Measurements from ENCODE around the gene CORO2B.

CORO2B gene

GRCh38 chr15:68609629-68610028, 30.8 kb downstream of the CORO2B start:
- no peak for DNase-seq (ENCODE audit: low read depth)

GRCh38 chr15:68610825-68611224, 32.0 kb downstream of the CORO2B start:
- no peak for DNase-seq (ENCODE audit: low read depth)

- DNase-seq (ENCODE audit: low read depth), result no peak
Observed at GRCh38 chr15:68612503-68612902, 33.7 kb downstream of the CORO2B start.

GRCh38 chr15:68612979-68613740, 34.4 kb downstream of the CORO2B start:
- DNase-seq (ENCODE audit: low read depth), result no peak

- no peak for DNase-seq (ENCODE audit: low read depth)
Observed at GRCh38 chr15:68614286-68615035, 35.7 kb downstream of the CORO2B start.

- no peak for DNase-seq (ENCODE audit: low read depth)
Observed at GRCh38 chr15:68615301-68615700, 36.5 kb downstream of the CORO2B start.

GRCh38 chr15:68615811-68616210, 37.0 kb downstream of the CORO2B start:
- no peak for DNase-seq (ENCODE audit: low read depth)

- DNase-seq (ENCODE audit: low read depth), result no peak
Observed at GRCh38 chr15:68616397-68616796, 37.6 kb downstream of the CORO2B start.

- no peak for DNase-seq (ENCODE audit: low read depth)
Observed at GRCh38 chr15:68617001-68617400, 38.2 kb downstream of the CORO2B start.

GRCh38 chr15:68617777-68618176, 39.0 kb downstream of the CORO2B start:
- no peak for DNase-seq (ENCODE audit: low read depth)

- no peak for DNase-seq (ENCODE audit: low read depth)
Observed at GRCh38 chr15:68618394-68618793, 39.6 kb downstream of the CORO2B start.

GRCh38 chr15:68618908-68619698, 40.3 kb downstream of the CORO2B start:
- no peak for DNase-seq (ENCODE audit: low read depth)

- no peak for DNase-seq (ENCODE audit: low read depth)
Observed at GRCh38 chr15:68620721-68621527, 42.1 kb downstream of the CORO2B start.

GRCh38 chr15:68621535-68621934, 42.7 kb downstream of the CORO2B start:
- DNase-seq (ENCODE audit: low read depth), result no peak

- no peak for DNase-seq (ENCODE audit: low read depth)
Observed at GRCh38 chr15:68623301-68623892, 44.6 kb downstream of the CORO2B start.

- no peak for DNase-seq (ENCODE audit: low read depth)
Observed at GRCh38 chr15:68625853-68626252, 47.1 kb downstream of the CORO2B start.

GRCh38 chr15:68626283-68626682, 47.5 kb downstream of the CORO2B start:
- DNase-seq (ENCODE audit: low read depth), result no peak

- DNase-seq (ENCODE audit: low read depth), result no peak
Observed at GRCh38 chr15:68626739-68627138, 47.9 kb downstream of the CORO2B start.

- DNase-seq (ENCODE audit: low read depth), result no peak
Observed at GRCh38 chr15:68627476-68627875, 48.7 kb downstream of the CORO2B start.

- no peak for DNase-seq (ENCODE audit: low read depth)
Observed at GRCh38 chr15:68627995-68628394, 49.2 kb downstream of the CORO2B start.

- no peak for DNase-seq (ENCODE audit: low read depth)
Observed at GRCh38 chr15:68629519-68630210, 50.9 kb downstream of the CORO2B start.
